ENCODE data around the gene LSM10.

LSM10 gene

GRCh38 chr1:36401602-36402503, 4.1 kb upstream of the LSM10 start:
- H4K20me1 ChIP-seq (ENCODE audit: insufficient read depth, low read length, poor library complexity, severe bottlenecking): no peaks in the 10 kb centered on the region
- H3K4me3 ChIP-seq (ENCODE audit: low read length, poor library complexity, severe bottlenecking): peak overlapping the region; percentile 24
- H3K4me2 ChIP-seq (ENCODE audit: low read depth, low read length, poor library complexity, severe bottlenecking): no peak overlapping the region
- no peak for TF ChIP-seq EZH2phosphoT487 (IDR thresholded peaks at IDR 0.05; ENCODE audit: borderline replicate concordance)
- TF ChIP-seq CTCF (conservative IDR thresholded peaks at IDR 0.05; ENCODE audit: low read length): no peak
- H3K9me2 ChIP-seq (replicated peaks; ENCODE audit: low read depth, low read length): no peaks in the 10 kb centered on the region
- H3K4me1 ChIP-seq (ENCODE audit: insufficient read depth, low read length, poor library complexity, severe bottlenecking): peaks cover 13% of the 10 kb centered on the region
- H3K79me2 ChIP-seq (ENCODE audit: insufficient read depth, low read length): peaks cover 6% of the 10 kb centered on the region; the same call in 1 of the 2 replicates
- H3F3A ChIP-seq (ENCODE audit: low read depth): no peaks in the 10 kb centered on the region
- no peaks in the 10 kb centered on the region for H3K36me3 ChIP-seq (ENCODE audit: insufficient read depth, low read length)
- no peaks in the 10 kb centered on the region for H3K27me3 ChIP-seq (ENCODE audit: insufficient read depth, low read length, poor library complexity, severe bottlenecking)
- H3K9ac ChIP-seq (ENCODE audit: low read depth, low read length, poor library complexity, severe bottlenecking): no peak overlapping the region
- H3K9me3 ChIP-seq (ENCODE audit: insufficient read depth, low read depth, low read length): no peaks in the 10 kb centered on the region
- H2AFZ ChIP-seq (ENCODE audit: low read length): no peak overlapping the region

DNA sequence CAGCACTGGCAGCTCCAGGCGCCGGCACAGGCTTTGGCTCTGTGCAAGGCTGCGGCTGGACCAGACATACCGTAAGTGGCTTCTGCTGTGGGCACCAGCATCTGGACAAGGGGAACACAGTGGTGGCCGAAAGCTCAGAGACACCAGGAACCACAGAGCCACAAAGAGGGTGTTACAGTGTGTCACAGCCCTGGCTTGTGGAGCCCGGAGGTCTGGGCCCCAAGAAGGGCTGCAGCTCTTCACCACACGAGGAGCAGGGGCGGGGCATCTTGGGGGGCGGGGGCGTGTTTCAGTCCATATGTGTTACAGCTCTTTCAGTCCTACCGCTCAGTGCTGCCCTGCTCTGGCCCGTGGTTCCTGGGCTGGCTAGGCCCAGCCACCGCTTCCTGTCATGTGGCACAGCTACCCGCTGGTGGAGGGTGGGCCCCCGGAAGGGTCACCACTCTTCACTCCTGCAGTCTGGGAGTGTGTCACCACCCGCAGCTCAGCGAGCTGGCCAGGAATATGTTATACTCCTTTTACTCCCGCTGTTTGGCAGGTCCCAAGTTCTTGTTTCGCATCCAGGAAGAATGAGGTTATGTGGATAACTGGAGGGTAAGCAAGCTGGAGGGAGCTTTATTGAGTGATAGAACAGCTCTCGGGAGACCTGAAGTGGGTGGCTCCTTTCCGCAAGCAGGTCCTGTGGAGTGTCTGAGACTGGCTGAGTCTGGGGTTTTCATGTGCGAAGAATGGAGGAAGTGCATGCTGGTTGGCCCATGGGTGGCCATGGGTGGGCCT, 3.3 kb upstream of the LSM10 start:
- Histone ChIP-seq H3F3A (ENCODE audit: low read depth) (no peaks in the 10 kb centered on the region), H3K4me2 (ENCODE audit: low read depth, low read length, poor library complexity, severe bottlenecking) (peak overlapping the region; percentile 48), H3K79me2 (ENCODE audit: insufficient read depth, low read length) (peaks cover 14% of the 10 kb centered on the region; the same call in 1 of the 2 replicates), H3K4me1 (ENCODE audit: insufficient read depth, low read length, poor library complexity, severe bottlenecking) (peaks cover 20% of the 10 kb centered on the region), H4K20me1 (ENCODE audit: insufficient read depth, low read length, poor library complexity, severe bottlenecking) (no peaks in the 10 kb centered on the region), H3K9ac (ENCODE audit: low read depth, low read length, poor library complexity, severe bottlenecking) (no peak overlapping the region), H3K9me3 (ENCODE audit: insufficient read depth, low read depth, low read length) (no peaks in the 10 kb centered on the region), H3K27me3 (ENCODE audit: insufficient read depth, low read length, poor library complexity, severe bottlenecking) (no peaks in the 10 kb centered on the region), H3K9me2 (replicated peaks; ENCODE audit: low read depth, low read length) (no peaks in the 10 kb centered on the region), H3K4me3 (ENCODE audit: low read length, poor library complexity, severe bottlenecking) (peak overlapping the region; percentile 24), H2AFZ (ENCODE audit: low read length) (peak overlapping the region; percentile 72; the same call in 1 of the 2 replicates), H3K36me3 (ENCODE audit: insufficient read depth, low read length) (no peaks in the 10 kb centered on the region)
- TF ChIP-seq CTCF (conservative IDR thresholded peaks at IDR 0.05; ENCODE audit: low read length): no peak
- TF ChIP-seq EZH2phosphoT487 (IDR thresholded peaks at IDR 0.05; ENCODE audit: borderline replicate concordance): no peak

- Histone ChIP-seq H3K4me1 (ENCODE audit: insufficient read depth, low read length, poor library complexity, severe bottlenecking) (peaks cover 20% of the 10 kb centered on the region), H4K20me1 (ENCODE audit: insufficient read depth, low read length, poor library complexity, severe bottlenecking) (no peaks in the 10 kb centered on the region), H3K9ac (ENCODE audit: low read depth, low read length, poor library complexity, severe bottlenecking) (no peak overlapping the region), H3K9me2 (replicated peaks; ENCODE audit: low read depth, low read length) (no peaks in the 10 kb centered on the region), H3K4me2 (ENCODE audit: low read depth, low read length, poor library complexity, severe bottlenecking) (peak overlapping the region; percentile 48), H3K36me3 (ENCODE audit: insufficient read depth, low read length) (no peaks in the 10 kb centered on the region), H3K4me3 (ENCODE audit: low read length, poor library complexity, severe bottlenecking) (no peak overlapping the region), H3K79me2 (ENCODE audit: insufficient read depth, low read length) (peaks cover 15% of the 10 kb centered on the region; the same call in 1 of the 2 replicates), H2AFZ (ENCODE audit: low read length) (peak overlapping the region; percentile 43; the same call in 1 of the 2 replicates), H3K27me3 (ENCODE audit: insufficient read depth, low read length, poor library complexity, severe bottlenecking) (no peaks in the 10 kb centered on the region), H3K9me3 (ENCODE audit: insufficient read depth, low read depth, low read length) (no peaks in the 10 kb centered on the region), H3F3A (ENCODE audit: low read depth) (no peaks in the 10 kb centered on the region)
- TF ChIP-seq CTCF (conservative IDR thresholded peaks at IDR 0.05; ENCODE audit: low read length): no peak
- TF ChIP-seq EZH2phosphoT487 (IDR thresholded peaks at IDR 0.05; ENCODE audit: borderline replicate concordance): no peak
These were observed 2.8 kb upstream of the LSM10 start for GRCh38 chr1:36400514-36400824.

All from Loucy (cell line).